ENCODE data around the gene CACNG4. TPM values are rescaled to one million over a fixed set of nuclear protein-coding genes. Genes with fewer than 3 reads are reported as not detected.

CACNG4 gene
- total RNA-seq, 1 donor from 2014 or later, result not detected

- no peak for FAIRE-seq
- Histone ChIP-seq H3K36me3 (ENCODE audit: control insufficient read depth, insufficient read depth, low read length) (no peaks in the 10 kb centered on the region), H3K27me3 (ENCODE audit: control insufficient read depth, insufficient read depth, low read length) (peaks cover 2% of the 10 kb centered on the region), H3K4me3 (ENCODE audit: low read depth, low read length) (no peak overlapping the region)
- TF ChIP-seq CTCF (IDR thresholded peaks at IDR 0.05; ENCODE audit: insufficient read depth, low read length, severe bottlenecking), result no peak
- no peak for DNase-seq (ENCODE audit: low read depth)
Observed at GRCh38 chr17:66920435-66920834, 44.1 kb upstream of the CACNG4 start.

GRCh38 chr17:66920950-66921349 is 43.6 kb upstream of the CACNG4 start:
- Histone ChIP-seq H3K4me3 (ENCODE audit: low read depth, low read length) (no peak overlapping the region), H3K36me3 (ENCODE audit: control insufficient read depth, insufficient read depth, low read length) (no peaks in the 10 kb centered on the region), H3K27me3 (ENCODE audit: control insufficient read depth, insufficient read depth, low read length) (peaks cover 2% of the 10 kb centered on the region)
- FAIRE-seq, result no peak
- TF ChIP-seq CTCF (IDR thresholded peaks at IDR 0.05; ENCODE audit: insufficient read depth, low read length, severe bottlenecking), result no peak
- peak; percentile 55 for DNase-seq (ENCODE audit: low read depth)

- no peak for FAIRE-seq
- Histone ChIP-seq H3K27me3 (ENCODE audit: control insufficient read depth, insufficient read depth, low read length) (peaks cover 2% of the 10 kb centered on the region), H3K4me3 (ENCODE audit: low read depth, low read length) (no peak overlapping the region), H3K36me3 (ENCODE audit: control insufficient read depth, insufficient read depth, low read length) (no peaks in the 10 kb centered on the region)
- TF ChIP-seq CTCF (IDR thresholded peaks at IDR 0.05; ENCODE audit: insufficient read depth, low read length, severe bottlenecking), result no peak
- no peak for DNase-seq (ENCODE audit: low read depth)
Observed at GRCh38 chr17:66923886-66924285, 40.6 kb upstream of the CACNG4 start.

- TF ChIP-seq CTCF (IDR thresholded peaks at IDR 0.05; ENCODE audit: insufficient read depth, low read length, severe bottlenecking), result no peak
- DNase-seq (ENCODE audit: low read depth) (no peak), FAIRE-seq (no peak)
- Histone ChIP-seq H3K27me3 (ENCODE audit: control insufficient read depth, insufficient read depth, low read length) (no peaks in the 10 kb centered on the region), H3K4me3 (ENCODE audit: low read depth, low read length) (no peak overlapping the region), H3K36me3 (ENCODE audit: control insufficient read depth, insufficient read depth, low read length) (no peaks in the 10 kb centered on the region)
Observed at GRCh38 chr17:66925811-66926500, 38.6 kb upstream of the CACNG4 start.

GRCh38 chr17:66928949-66929348 is 35.6 kb upstream of the CACNG4 start:
- DNase-seq (ENCODE audit: low read depth), result no peak
- no peaks in the 10 kb centered on the region for H3K27me3 ChIP-seq (ENCODE audit: control insufficient read depth, insufficient read depth, low read length)
- FAIRE-seq, result no peak

More at GRCh38 chr17:66928949-66929348, 35.6 kb upstream of the CACNG4 start:
- Histone ChIP-seq H3K4me3 (ENCODE audit: low read depth, low read length) (no peak overlapping the region), H3K36me3 (ENCODE audit: control insufficient read depth, insufficient read depth, low read length) (no peaks in the 10 kb centered on the region)
- TF ChIP-seq CTCF (IDR thresholded peaks at IDR 0.05; ENCODE audit: insufficient read depth, low read length, severe bottlenecking), result no peak
